B cell (primary cell): Measurements from ENCODE around the gene PSMG3. TPM values are rescaled to one million over a fixed set of nuclear protein-coding genes. Genes with fewer than 3 reads are reported as not detected.

Source experiments
- ATAC-seq: fragments of 200-7000 bp; cut with Tn5 transposase; one replicate; pipeline ENCODE4 v1.10.0; 2021; ENCODE audit warnings: low read depth, mild to moderate bottlenecking, moderate number of reproducible peaks, moderate library complexity
- CTCF ChIA-PET: fragments of 350-600 bp; sonication (Branson Sonifier 250); formaldehyde crosslinking; loops from one replicate; lab custom pipeline; 2021; ENCODE audit warnings: antibody characterized with exemption, inconsistent platforms; lab: Charles Lee
- POLR2A ChIA-PET: fragments of 350-600 bp; sonication (Branson Sonifier 250); formaldehyde crosslinking; loops from one replicate; lab custom pipeline; 2021; ENCODE audit warnings: antibody characterized with exemption; lab: Charles Lee
- DNase-seq: peaks from one replicate; pipeline ENCODE4 v3.0.0; 2013
- H2AFZ ChIP-seq: 2 replicates; pipeline ENCODE4 v1.6.1; 2012; ENCODE audit warnings: mild to moderate bottlenecking, low read depth, low read length; ENCODE audit not compliant: insufficient read depth, poor library complexity, severe bottlenecking
- H3K27ac ChIP-seq, 2 donors: 1 replicate in 1 of 2; 2 replicates in 1 of 2; pipeline ENCODE4 v1.5.1; 2012 to 2013; ENCODE audit warnings: low read length in 2 of 2, mild to moderate bottlenecking in 2 of 2, moderate library complexity in 1 of 2
- H3K27me3 ChIP-seq, 4 experiments: fragments of 200-600 bp in 1 of 4; sonication (generic) in 1 of 4; replicated peaks in 1 of 4; 1 replicate in 2 of 4; 2 replicates in 2 of 4; pipeline versions ENCODE4 v1.6.1 to v1.7.0; 2013 to 2016; ENCODE audit warnings: low read length in 3 of 4, mild to moderate bottlenecking in 2 of 4, mixed read lengths in 1 of 4, moderate library complexity in 1 of 4; ENCODE audit not compliant: insufficient read depth in 4 of 4, control insufficient read depth in 3 of 4; ENCODE audit errors: control extremely low read depth in 1 of 4
- H3K36me3 ChIP-seq, 2 experiments: replicated peaks in 1 of 2; 1 replicate in 1 of 2; 2 replicates in 1 of 2; pipeline versions ENCODE4 v1.6.1 to v1.7.1; 2013; ENCODE audit warnings: low read length in 1 of 2; ENCODE audit not compliant: insufficient read depth in 2 of 2, control insufficient read depth in 1 of 2; ENCODE audit errors: control extremely low read depth in 1 of 2, extremely low read depth in 1 of 2
- H3K4me1 ChIP-seq, 2 donors: fragments of 200-600 bp in 1 of 2; sonication (generic) in 1 of 2; 1 replicate in 1 of 2; 2 replicates in 1 of 2; pipeline versions ENCODE4 v1.5.1 to v1.6.1; 2013 to 2017; ENCODE audit warnings: low read length in 2 of 2; ENCODE audit not compliant: control insufficient read depth in 2 of 2, insufficient read depth in 2 of 2
- H3K4me2 ChIP-seq: replicated peaks from 2 replicates; pipeline ENCODE3; 2012; ENCODE audit warnings: mild to moderate bottlenecking, low read depth, low read length; ENCODE audit not compliant: poor library complexity, severe bottlenecking
- H3K4me3 ChIP-seq, 5 experiments: fragments of 200-600 bp in 1 of 5; sonication (generic) in 1 of 5; 1 replicate in 3 of 5; 2 replicates in 2 of 5; pipeline versions ENCODE4 v1.5.1 to v1.7.0; 2011 to 2016; ENCODE audit warnings: low read length in 4 of 5, mild to moderate bottlenecking in 4 of 5, low read depth in 2 of 5, control low read depth in 1 of 5, moderate library complexity in 1 of 5; ENCODE audit not compliant: insufficient read depth in 1 of 5; ENCODE audit errors: control extremely low read depth in 1 of 5, extremely low read depth in 1 of 5
- H3K79me2 ChIP-seq: fragments of 200-600 bp; sonication (generic); one replicate; pipeline ENCODE4 v1.6.0; 2016; ENCODE audit warnings: low read length; ENCODE audit not compliant: control insufficient read depth, insufficient read depth
- H3K9ac ChIP-seq: fragments of 200-600 bp; sonication (generic); 2 replicates; pipeline ENCODE4 v1.6.1; 2017; ENCODE audit warnings: mild to moderate bottlenecking, low read length, moderate library complexity
- H3K9me3 ChIP-seq, 3 donors: one replicate each; pipeline versions ENCODE4 v1.6.1 to v1.7.1; 2013; ENCODE audit warnings: low read length in 2 of 3; ENCODE audit not compliant: control insufficient read depth in 2 of 3, insufficient read depth in 1 of 3; ENCODE audit errors: control extremely low read depth in 1 of 3
- H4K20me1 ChIP-seq: 2 replicates; pipeline ENCODE4 v1.6.0; 2012; ENCODE audit warnings: mild to moderate bottlenecking, low read length; ENCODE audit not compliant: insufficient read depth, control insufficient read depth, poor library complexity, severe bottlenecking
- H3K27ac Mint-ChIP-seq: one replicate; pipeline ENCODE4 v1.8.0; 2021; ENCODE audit warnings: mixed read lengths
- H3K27me3 Mint-ChIP-seq: one replicate; pipeline ENCODE4 v1.8.0; 2021; ENCODE audit warnings: mixed read lengths
- H3K4me1 Mint-ChIP-seq: one replicate; pipeline ENCODE4 v1.8.0; 2021; ENCODE audit warnings: mixed read lengths
- H3K4me3 Mint-ChIP-seq: one replicate; pipeline ENCODE4 v1.8.0; 2021; ENCODE audit warnings: mixed read lengths
- H3K9me3 Mint-ChIP-seq: one replicate; pipeline ENCODE4 v1.8.0; 2022; ENCODE audit warnings: mixed read lengths; ENCODE audit not compliant: insufficient read depth
- EZH2 ChIP-seq: IDR thresholded peaks from 2 replicates; pipeline ENCODE4 v1.6.1; 2012; ENCODE audit warnings: borderline replicate concordance, low read depth, mild to moderate bottlenecking, moderate library complexity, low read length; ENCODE audit not compliant: insufficient read depth, poor library complexity, severe bottlenecking
- WGBS: methylation state at CpG from one replicate; pipeline ENCODE4 v1.1.5; 2013; ENCODE audit warnings: missing lambda C conversion rate; ENCODE audit not compliant: insufficient coverage; 5-methylcytosine and 5-hydroxymethylcytosine counted together
- intact Hi-C: fragments of 100-400 bp; cut with micrococcal nuclease; formaldehyde crosslinking; loops from one replicate; pipeline ENCODE4 v1.10.0; 2022
- polyA plus RNA-seq: library from polyadenylated mRNA; depleted of rRNA; stranded (reverse); fragments of >200 nt; gene quantifications from 2 replicates; pipeline ENCODE4 v1.2.3, GENCODE V29; 2012
- total RNA-seq, 2 donors: library from RNA; stranded (reverse); fragments of 120-200 nt in 1 of 2; gene quantifications; 1 replicate in 1 of 2; 2 replicates in 1 of 2; pipeline versions ENCODE4 v1.2.3 to v1.2.4, GENCODE V29; 2013 to 2022
- TF ChIP-seq, protein P1 (sequence below): fragments of 200-600 bp; IDR thresholded peaks from one replicate; pipeline ENCODE4 v1.8.0; 2022; ENCODE audit warnings: antibody characterized with exemption, mild to moderate bottlenecking

PSMG3 gene
- total and polyA plus RNA-seq, 2 donors (not counting 1 experiment from before 2014, with no cell fraction given): 27.4 to 75.7 TPM

GRCh38 chr7:1561036-1561940 is 8.5 kb downstream of the PSMG3 start:
- ChIA-PET POLR2A (no interaction called here), CTCF (no interaction called here)
- TF ChIP-seq, protein P1, sequence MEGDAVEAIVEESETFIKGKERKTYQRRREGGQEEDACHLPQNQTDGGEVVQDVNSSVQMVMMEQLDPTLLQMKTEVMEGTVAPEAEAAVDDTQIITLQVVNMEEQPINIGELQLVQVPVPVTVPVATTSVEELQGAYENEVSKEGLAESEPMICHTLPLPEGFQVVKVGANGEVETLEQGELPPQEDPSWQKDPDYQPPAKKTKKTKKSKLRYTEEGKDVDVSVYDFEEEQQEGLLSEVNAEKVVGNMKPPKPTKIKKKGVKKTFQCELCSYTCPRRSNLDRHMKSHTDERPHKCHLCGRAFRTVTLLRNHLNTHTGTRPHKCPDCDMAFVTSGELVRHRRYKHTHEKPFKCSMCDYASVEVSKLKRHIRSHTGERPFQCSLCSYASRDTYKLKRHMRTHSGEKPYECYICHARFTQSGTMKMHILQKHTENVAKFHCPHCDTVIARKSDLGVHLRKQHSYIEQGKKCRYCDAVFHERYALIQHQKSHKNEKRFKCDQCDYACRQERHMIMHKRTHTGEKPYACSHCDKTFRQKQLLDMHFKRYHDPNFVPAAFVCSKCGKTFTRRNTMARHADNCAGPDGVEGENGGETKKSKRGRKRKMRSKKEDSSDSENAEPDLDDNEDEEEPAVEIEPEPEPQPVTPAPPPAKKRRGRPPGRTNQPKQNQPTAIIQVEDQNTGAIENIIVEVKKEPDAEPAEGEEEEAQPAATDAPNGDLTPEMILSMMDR: no peak
- TF ChIP-seq EZH2: no peak
- DNase-seq (no peak), ATAC-seq (no peak)
- intact Hi-C loops: no loop called here
- H2AFZ ChIP-seq: no peak overlapping the region
- no peaks in the 10 kb centered on the region for H3K27me3 ChIP-seq
- H3K4me1 ChIP-seq: peaks cover 0 to 1% of the 10 kb centered on the region in 2 donors
- Mint-ChIP-seq H3K4me3 (no peak overlapping the region), H3K9me3 (no peaks in the 10 kb centered on the region), H3K27ac (no peak overlapping the region), H3K4me1 (peaks cover 2% of the 10 kb centered on the region), H3K27me3 (peaks cover 4% of the 10 kb centered on the region)
- no peaks in the 10 kb centered on the region for H3K9me3 ChIP-seq
- H3K4me3 ChIP-seq: no peak overlapping the region
- no peaks in the 10 kb centered on the region for H4K20me1 ChIP-seq
- H3K79me2 ChIP-seq: no peaks in the 10 kb centered on the region
- WGBS: 89% methylated on average over 32 of the region's 34 CpGs
- H3K9ac ChIP-seq: no peak overlapping the region
- H3K36me3 ChIP-seq: no peaks in the 10 kb centered on the region
- H3K4me2 ChIP-seq: no peak overlapping the region
- H3K27ac ChIP-seq: no peak overlapping the region

- H4K20me1 ChIP-seq: no peaks in the 10 kb centered on the region
- ChIA-PET CTCF (no interaction called here), POLR2A (no interaction called here)
- intact Hi-C loops: no loop called here
- WGBS: 95% methylated on average over 6 of the region's 13 CpGs
- no peaks in the 10 kb centered on the region for H3K79me2 ChIP-seq
- DNase-seq (no peak), ATAC-seq (no peak)
- no peak overlapping the region for H3K4me3 Mint-ChIP-seq
- H3K36me3 ChIP-seq: no peaks in the 10 kb centered on the region
- H3K9me3 ChIP-seq: no peaks in the 10 kb centered on the region
- H3K4me3 ChIP-seq: no peak overlapping the region
- no peak overlapping the region for H2AFZ ChIP-seq
- no peaks in the 10 kb centered on the region for H3K9me3 Mint-ChIP-seq
- H3K27me3 Mint-ChIP-seq: peaks cover 4% of the 10 kb centered on the region
- H3K27ac ChIP-seq: no peak overlapping the region
- H3K27me3 ChIP-seq: no peaks in the 10 kb centered on the region
- H3K4me1 Mint-ChIP-seq: peaks cover 3% of the 10 kb centered on the region
- peaks cover 0 to 7% of the 10 kb centered on the region in 2 donors for H3K4me1 ChIP-seq
- no peak overlapping the region for H3K4me2 ChIP-seq
- H3K9ac ChIP-seq: no peak overlapping the region
- no peak overlapping the region for H3K27ac Mint-ChIP-seq
- no peak for TF ChIP-seq EZH2
- TF ChIP-seq, protein P1: no peak
Measured at GRCh38 chr7:1560620-1561031, 9.2 kb downstream of the PSMG3 start.
